Mesendoderm (in vitro differentiated cells): Measurements from ENCODE around the gene SLC16A7.

Experiments
- DNase-seq: peaks from one replicate; pipeline ENCODE4 v3.0.0; 2013
- H2AK5ac ChIP-seq: 2 replicates; pipeline ENCODE4 v1.6.1; 2013; ENCODE audit warnings: low read length, inconsistent platforms
- H2BK120ac ChIP-seq: 2 replicates; pipeline ENCODE4 v1.6.1; 2013; ENCODE audit warnings: low read depth, mild to moderate bottlenecking, low read length, moderate library complexity, mixed read lengths
- H2BK15ac ChIP-seq: replicated peaks from 2 replicates; pipeline ENCODE4 v1.6.1; 2013; ENCODE audit warnings: low read depth, mild to moderate bottlenecking, moderate library complexity
- H2BK5ac ChIP-seq: 2 replicates; pipeline ENCODE4 v1.6.1; 2013; ENCODE audit warnings: low read length, inconsistent platforms
- H3K18ac ChIP-seq: 2 replicates; pipeline ENCODE4 v1.6.1; 2013; ENCODE audit warnings: mild to moderate bottlenecking, low read length, mixed read lengths
- H3K23ac ChIP-seq: one replicate; pipeline ENCODE4 v1.6.1; 2013; ENCODE audit warnings: low read length
- H3K27ac ChIP-seq: 2 replicates; pipeline ENCODE4 v1.5.1; 2013; ENCODE audit warnings: low read depth, mild to moderate bottlenecking, inconsistent platforms, low read length, moderate library complexity
- H3K27me3 ChIP-seq: 2 replicates; pipeline ENCODE4 v1.6.1; 2013; ENCODE audit warnings: low read length, control low read depth, mild to moderate bottlenecking, inconsistent platforms; ENCODE audit not compliant: insufficient read depth, poor library complexity
- H3K36me3 ChIP-seq: 2 replicates; pipeline ENCODE4 v1.6.1; 2013; ENCODE audit warnings: low read length, inconsistent platforms; ENCODE audit not compliant: control insufficient read depth, insufficient read depth
- H3K4ac ChIP-seq: one replicate; pipeline ENCODE4 v1.6.1; 2013; ENCODE audit warnings: low read depth, mild to moderate bottlenecking, low read length, moderate library complexity
- H3K4me1 ChIP-seq: 2 replicates; pipeline ENCODE4 v1.6.1; 2013; ENCODE audit warnings: low read depth, low read length, inconsistent platforms; ENCODE audit not compliant: control insufficient read depth
- H3K4me2 ChIP-seq: 2 replicates; pipeline ENCODE4 v1.6.1; 2013; ENCODE audit warnings: low read length
- H3K4me3 ChIP-seq: 2 replicates; pipeline ENCODE4 v1.5.1; 2013; ENCODE audit warnings: mild to moderate bottlenecking, low read length
- H3K56ac ChIP-seq: one replicate; pipeline ENCODE4 v1.6.1; 2013; ENCODE audit warnings: low read length
- H3K79me1 ChIP-seq: 2 replicates; pipeline ENCODE4 v1.6.1; 2013; ENCODE audit warnings: low read length, inconsistent platforms
- H3K79me2 ChIP-seq: 2 replicates; pipeline ENCODE4 v1.6.1; 2013; ENCODE audit warnings: mild to moderate bottlenecking, low read length; ENCODE audit not compliant: control insufficient read depth, insufficient read depth
- H3K9ac ChIP-seq: 2 replicates; pipeline ENCODE4 v1.6.1; 2013; ENCODE audit warnings: low read length, inconsistent platforms
- H4K5ac ChIP-seq: one replicate; pipeline ENCODE4 v1.6.1; 2013; ENCODE audit warnings: low read length
- H4K8ac ChIP-seq: one replicate; pipeline ENCODE4 v1.6.1; 2013; ENCODE audit warnings: low read depth, mild to moderate bottlenecking, control low read depth, low read length, moderate library complexity
- WGBS: extraction: QIAGEN DNeasy Blood & Tissue Kit; methylation state at CpG from one replicate; pipeline ENCODE4 v1.1.7; 2013; ENCODE audit warnings: low lambda C conversion rate, missing lambda C conversion rate; ENCODE audit not compliant: insufficient coverage; ENCODE audit errors: extremely low coverage; 5-methylcytosine and 5-hydroxymethylcytosine counted together

Gene SLC16A7

GRCh38 chr12:59660921-59661597 is 65.2 kb downstream of the SLC16A7 start:
- no peak overlapping the region for H3K4me2 ChIP-seq
- no peaks in the 10 kb centered on the region for H3K79me1 ChIP-seq
- H4K5ac ChIP-seq, result no peak overlapping the region
- no peak overlapping the region for H2BK15ac ChIP-seq
- H3K36me3 ChIP-seq, result no peaks in the 10 kb centered on the region
- H3K27ac ChIP-seq, result no peak overlapping the region
- no peak overlapping the region for H2AK5ac ChIP-seq
- no peak overlapping the region for H3K23ac ChIP-seq
- no peak overlapping the region for H3K4me3 ChIP-seq
- H3K18ac ChIP-seq, result no peak overlapping the region
- H3K56ac ChIP-seq, result no peak overlapping the region
- no CpG with 5 or more reads among the region's 2 CpGs for WGBS
- DNase-seq, result no peak
- H2BK5ac ChIP-seq, result no peak overlapping the region
- H3K27me3 ChIP-seq, result no peaks in the 10 kb centered on the region
- H4K8ac ChIP-seq, result no peak overlapping the region
- no peak overlapping the region for H3K9ac ChIP-seq
- no peaks in the 10 kb centered on the region for H3K4me1 ChIP-seq
- H3K4ac ChIP-seq, result no peak overlapping the region
- H3K79me2 ChIP-seq, result no peaks in the 10 kb centered on the region
- no peak overlapping the region for H2BK120ac ChIP-seq

GRCh38 chr12:59664495-59664894 is 68.7 kb downstream of the SLC16A7 start:
- no peak overlapping the region for H3K18ac ChIP-seq
- no peak overlapping the region for H2AK5ac ChIP-seq
- no peak overlapping the region for H3K4ac ChIP-seq
- no peaks in the 10 kb centered on the region for H3K27me3 ChIP-seq
- no peak for DNase-seq
- no peak overlapping the region for H3K9ac ChIP-seq
- H3K4me3 ChIP-seq, result no peak overlapping the region
- H3K4me1 ChIP-seq, result no peaks in the 10 kb centered on the region
- H2BK5ac ChIP-seq, result no peak overlapping the region
- H3K27ac ChIP-seq, result no peak overlapping the region
- no peaks in the 10 kb centered on the region for H3K79me1 ChIP-seq
- H3K23ac ChIP-seq, result no peak overlapping the region
- WGBS, result no CpG with 5 or more reads among the region's 2 CpGs
- H3K56ac ChIP-seq, result no peak overlapping the region
- H3K36me3 ChIP-seq, result no peaks in the 10 kb centered on the region
- no peak overlapping the region for H4K8ac ChIP-seq
- H2BK15ac ChIP-seq, result no peak overlapping the region
- H3K79me2 ChIP-seq, result no peaks in the 10 kb centered on the region
- no peak overlapping the region for H2BK120ac ChIP-seq
- no peak overlapping the region for H4K5ac ChIP-seq
- H3K4me2 ChIP-seq, result no peak overlapping the region

GRCh38 chr12:59665701-59666100 is 69.9 kb downstream of the SLC16A7 start:
- no peaks in the 10 kb centered on the region for H3K27me3 ChIP-seq
- no peak overlapping the region for H3K4me3 ChIP-seq
- no peaks in the 10 kb centered on the region for H3K79me1 ChIP-seq
- no peak overlapping the region for H3K56ac ChIP-seq
- H3K79me2 ChIP-seq, result no peaks in the 10 kb centered on the region
- H3K18ac ChIP-seq, result no peak overlapping the region
- H3K36me3 ChIP-seq, result no peaks in the 10 kb centered on the region
- no peak overlapping the region for H2BK15ac ChIP-seq
- no peak overlapping the region for H2BK5ac ChIP-seq
- WGBS, result no CpG with 5 or more reads among the region's 2 CpGs
- H3K23ac ChIP-seq, result no peak overlapping the region
- no peak overlapping the region for H4K8ac ChIP-seq
- H3K4me2 ChIP-seq, result no peak overlapping the region
- no peak overlapping the region for H3K4ac ChIP-seq
- H4K5ac ChIP-seq, result no peak overlapping the region
- H2AK5ac ChIP-seq, result no peak overlapping the region
- H2BK120ac ChIP-seq, result no peak overlapping the region
- no peak for DNase-seq
- no peak overlapping the region for H3K27ac ChIP-seq
- H3K9ac ChIP-seq, result no peak overlapping the region
- H3K4me1 ChIP-seq, result no peaks in the 10 kb centered on the region

GRCh38 chr12:59668674-59669073 is 72.8 kb downstream of the SLC16A7 start:
- Histone ChIP-seq H4K8ac (no peak overlapping the region), H3K4me2 (no peak overlapping the region), H3K27me3 (no peaks in the 10 kb centered on the region), H3K36me3 (no peaks in the 10 kb centered on the region), H2BK5ac (no peak overlapping the region), H2BK15ac (no peak overlapping the region), H4K5ac (no peak overlapping the region), H3K9ac (no peak overlapping the region), H2AK5ac (no peak overlapping the region), H3K27ac (no peak overlapping the region), H2BK120ac (no peak overlapping the region), H3K18ac (no peak overlapping the region), H3K23ac (no peak overlapping the region), H3K79me2 (no peaks in the 10 kb centered on the region), H3K56ac (no peak overlapping the region), H3K4me1 (no peaks in the 10 kb centered on the region), H3K4me3 (no peak overlapping the region), H3K79me1 (no peaks in the 10 kb centered on the region), H3K4ac (no peak overlapping the region)
- no peak for DNase-seq
- WGBS, result no CpG with 5 or more reads among the region's 2 CpGs

GRCh38 chr12:59672273-59672672 is 76.4 kb downstream of the SLC16A7 start:
- H3K4me3 ChIP-seq, result no peak overlapping the region
- H4K5ac ChIP-seq, result no peak overlapping the region
- no peak overlapping the region for H3K4me2 ChIP-seq
- H2BK5ac ChIP-seq, result no peak overlapping the region
- H3K4ac ChIP-seq, result no peak overlapping the region
- no peak overlapping the region for H3K27ac ChIP-seq
- no peak overlapping the region for H2AK5ac ChIP-seq
- no peak overlapping the region for H4K8ac ChIP-seq
- no peak overlapping the region for H3K18ac ChIP-seq
- no peaks in the 10 kb centered on the region for H3K79me2 ChIP-seq
- no peaks in the 10 kb centered on the region for H3K36me3 ChIP-seq
- H3K4me1 ChIP-seq, result no peaks in the 10 kb centered on the region
- no peaks in the 10 kb centered on the region for H3K79me1 ChIP-seq
- no peaks in the 10 kb centered on the region for H3K27me3 ChIP-seq
- no peak overlapping the region for H3K56ac ChIP-seq
- WGBS, result no CpG with 5 or more reads among the region's 2 CpGs
- peak; percentile 29 for DNase-seq
- H3K9ac ChIP-seq, result no peak overlapping the region
- H2BK15ac ChIP-seq, result no peak overlapping the region
- H3K23ac ChIP-seq, result no peak overlapping the region
- no peak overlapping the region for H2BK120ac ChIP-seq

- H3K27ac ChIP-seq, result no peak overlapping the region
- H3K4ac ChIP-seq, result no peak overlapping the region
- H2BK120ac ChIP-seq, result no peak overlapping the region
- no peak overlapping the region for H3K18ac ChIP-seq
- no peak overlapping the region for H3K56ac ChIP-seq
- H3K79me1 ChIP-seq, result no peaks in the 10 kb centered on the region
- no peaks in the 10 kb centered on the region for H3K4me1 ChIP-seq
- H3K27me3 ChIP-seq, result no peaks in the 10 kb centered on the region
- H2BK15ac ChIP-seq, result no peak overlapping the region
- no peak overlapping the region for H4K8ac ChIP-seq
- no peak overlapping the region for H3K4me2 ChIP-seq
- DNase-seq, result no peak
- no peaks in the 10 kb centered on the region for H3K79me2 ChIP-seq
- no peak overlapping the region for H3K9ac ChIP-seq
- H2BK5ac ChIP-seq, result no peak overlapping the region
- H3K36me3 ChIP-seq, result no peaks in the 10 kb centered on the region
- H3K4me3 ChIP-seq, result no peak overlapping the region
- WGBS, result no CpG with 5 or more reads among the region's 1 CpG
- H4K5ac ChIP-seq, result no peak overlapping the region
- H3K23ac ChIP-seq, result no peak overlapping the region
- H2AK5ac ChIP-seq, result no peak overlapping the region
These were observed 79.6 kb downstream of the SLC16A7 start for GRCh38 chr12:59675461-59675860.
